Hepatic stellate cell (primary cell): ENCODE measurements around the gene R3HDM2.
"Not testable (repeated sequence)": the region's sequence is repeated elsewhere in the genome, so short reads cannot be mapped to it uniquely, and the experiment has no call there.

Experiments used
- DNase-seq: peaks from one replicate; pipeline ENCODE4 v3.0.0; 2011; ENCODE audit warnings: low spot score

The R3HDM2 gene

DNA sequence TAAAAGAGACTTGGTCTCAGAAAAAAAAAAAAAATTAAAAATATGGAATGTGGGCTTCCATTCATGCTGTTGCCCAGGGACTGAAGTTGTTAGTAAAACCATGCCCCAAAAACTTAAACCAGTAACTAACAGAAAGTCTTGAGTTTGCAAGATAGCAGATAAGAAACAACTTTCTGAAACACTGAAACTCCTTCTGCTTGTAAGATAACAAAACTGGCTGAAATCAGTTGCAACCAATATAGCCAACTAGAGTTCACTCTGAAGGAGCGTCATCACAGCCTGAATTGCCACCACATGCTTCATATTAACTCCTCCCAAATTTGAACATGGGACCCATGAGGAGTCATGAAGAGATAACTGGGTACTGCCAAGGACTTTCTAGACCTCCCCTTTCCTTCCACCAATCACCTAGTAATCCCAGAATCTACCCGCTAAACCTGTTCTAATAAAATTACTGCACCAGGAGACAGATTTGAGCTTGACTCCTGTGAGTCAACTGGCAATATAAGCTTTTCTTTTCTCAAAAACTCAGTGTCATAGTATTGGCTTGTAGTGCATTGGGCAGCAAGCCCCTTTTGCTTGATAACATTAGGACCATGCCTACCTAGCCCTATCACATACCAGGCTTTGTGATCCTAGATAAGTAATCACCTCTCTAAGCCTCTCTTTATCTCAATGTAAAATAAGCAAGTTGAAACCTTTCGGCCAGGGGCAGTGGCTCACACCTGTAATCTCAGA lies 53.6 kb downstream of the R3HDM2 start:
- DNase-seq: no peak

DNA sequence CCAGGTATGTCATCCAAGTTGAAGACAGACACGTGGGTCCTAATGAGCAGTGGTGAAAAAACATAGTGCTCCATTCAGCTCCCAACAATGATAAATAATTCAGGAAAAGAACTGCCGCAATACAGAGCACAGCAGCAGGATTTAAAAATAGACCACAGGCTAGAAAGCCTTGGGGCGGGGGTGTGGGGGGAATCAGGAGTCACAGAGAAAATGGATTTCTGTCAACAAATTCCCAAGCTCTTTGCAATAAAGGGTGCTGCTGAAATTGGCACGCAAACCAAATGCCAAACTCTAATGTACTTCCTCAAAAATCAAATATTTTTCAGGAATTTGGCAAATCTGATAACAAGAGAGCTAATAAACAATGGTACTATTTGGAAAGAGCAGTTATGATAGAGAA lies 58.6 kb downstream of the R3HDM2 start:
- peak; percentile 88 for DNase-seq

DNA sequence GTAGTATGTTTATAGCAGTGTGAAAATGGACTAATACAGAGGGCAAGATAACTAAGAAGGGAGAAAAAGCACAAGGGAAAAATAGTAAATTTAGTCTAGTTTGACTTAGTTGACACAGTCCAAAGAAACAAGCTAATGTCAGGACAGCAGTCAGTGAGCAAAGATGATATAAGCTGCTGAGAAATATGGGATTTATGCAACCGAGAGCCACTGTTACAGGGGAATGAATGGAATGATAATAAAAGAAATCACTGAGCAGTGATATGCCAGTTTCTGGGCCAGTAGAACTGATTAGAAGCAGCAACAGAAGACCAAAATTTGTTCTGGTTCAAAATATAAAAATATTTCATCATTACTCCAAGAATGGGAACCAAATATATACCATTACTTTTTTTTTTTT lies 60.1 kb downstream of the R3HDM2 start:
- peak; percentile 63 for DNase-seq

- DNase-seq: no peak
Observed at GRCh38 chr12:57370072-57370471, 60.8 kb downstream of the R3HDM2 start.

DNA sequence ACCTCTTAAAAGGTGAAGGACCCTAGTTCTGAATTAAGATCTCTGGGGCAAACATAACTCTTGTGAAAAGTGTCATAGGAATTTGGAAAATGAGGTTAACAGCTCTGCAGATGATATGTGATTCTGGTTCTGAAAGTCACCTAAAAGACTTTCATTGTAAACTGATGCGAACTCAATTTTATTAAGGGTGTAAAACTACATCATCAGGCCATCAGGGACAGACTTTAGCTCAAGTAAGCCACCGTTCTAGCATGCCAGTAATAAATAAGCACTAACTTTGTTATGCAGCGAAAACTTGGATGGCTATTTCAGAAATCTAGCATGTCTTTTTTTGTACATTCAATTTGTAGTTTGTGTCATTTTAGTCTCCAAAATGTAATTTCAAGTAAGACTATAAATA lies 61.6 kb downstream of the R3HDM2 start:
- no peak for DNase-seq

- DNase-seq: no peak
Observed at GRCh38 chr12:57368349-57369095, 62.3 kb downstream of the R3HDM2 start.

DNA sequence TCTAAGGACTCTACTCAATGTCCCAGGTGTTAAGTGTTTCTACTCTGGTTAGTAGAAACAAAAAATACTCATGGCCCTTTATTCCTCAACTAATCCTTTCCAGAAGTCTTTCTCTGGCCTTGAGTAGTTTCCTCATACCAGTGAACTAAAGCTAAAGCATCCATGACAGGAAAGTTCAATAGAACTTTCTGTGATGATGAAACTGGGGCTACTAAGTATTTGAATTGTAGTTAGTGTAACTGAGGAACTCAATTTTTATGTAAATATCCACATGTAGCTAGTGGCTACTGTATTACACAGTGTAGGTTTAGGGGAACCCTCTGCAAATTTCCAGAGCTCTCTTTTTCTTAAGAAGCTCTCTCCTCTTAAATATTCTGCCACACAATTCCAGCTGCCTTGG lies 63.7 kb downstream of the R3HDM2 start:
- DNase-seq: no peak

- DNase-seq: no peak
Observed at GRCh38 chr12:57366315-57366714, 64.5 kb downstream of the R3HDM2 start.

DNA sequence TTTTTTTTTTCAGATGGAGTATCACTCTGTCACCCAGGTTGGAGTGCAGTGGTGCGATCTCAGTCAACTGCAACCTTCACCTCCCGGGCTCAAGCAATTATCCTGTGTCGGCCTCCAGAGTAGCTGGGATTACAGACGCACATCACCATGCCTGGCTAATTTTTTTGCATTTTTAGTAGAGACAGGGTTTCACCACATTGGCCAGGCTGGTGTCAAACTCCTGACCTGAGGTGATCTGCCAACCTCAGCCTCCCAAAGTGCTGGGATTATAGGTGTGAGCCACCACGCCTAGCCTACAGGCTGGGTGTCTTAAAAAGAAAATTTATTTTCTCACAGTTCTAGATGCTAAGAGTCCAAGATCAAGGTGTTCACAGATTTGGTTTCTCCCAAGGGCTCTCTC lies 66.7 kb downstream of the R3HDM2 start:
- DNase-seq: not testable (repeated sequence)

- no peak for DNase-seq
Observed at GRCh38 chr12:57360468-57360867, 70.4 kb downstream of the R3HDM2 start.

DNA sequence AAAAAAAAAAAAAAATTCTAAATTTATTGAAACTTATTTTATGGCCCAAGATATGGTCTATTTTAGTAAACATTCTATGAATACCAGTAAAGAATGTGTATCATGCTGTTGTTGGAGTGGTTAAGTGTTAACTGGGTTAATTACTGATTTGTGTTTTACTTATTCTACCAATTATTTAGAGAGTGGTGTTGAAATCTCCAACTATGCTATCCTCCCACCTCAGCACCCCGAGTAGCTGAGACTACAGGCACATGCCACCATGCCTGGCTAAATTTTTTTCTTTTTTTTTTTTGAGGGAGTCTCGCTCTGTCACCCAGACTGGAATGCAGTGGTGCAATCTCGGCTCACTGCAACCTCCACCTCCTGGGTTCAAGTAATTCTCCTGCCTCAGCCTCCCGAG lies 72.2 kb downstream of the R3HDM2 start:
- DNase-seq: no peak

GRCh38 chr12:57355734-57356133 lies 75.1 kb downstream of the R3HDM2 start:
- DNase-seq: no peak

- no peak for DNase-seq
Observed at GRCh38 chr12:57352166-57352565, 78.7 kb downstream of the R3HDM2 start.

GRCh38 chr12:57347284-57347683 lies 83.6 kb downstream of the R3HDM2 start:
- no peak for DNase-seq

DNA sequence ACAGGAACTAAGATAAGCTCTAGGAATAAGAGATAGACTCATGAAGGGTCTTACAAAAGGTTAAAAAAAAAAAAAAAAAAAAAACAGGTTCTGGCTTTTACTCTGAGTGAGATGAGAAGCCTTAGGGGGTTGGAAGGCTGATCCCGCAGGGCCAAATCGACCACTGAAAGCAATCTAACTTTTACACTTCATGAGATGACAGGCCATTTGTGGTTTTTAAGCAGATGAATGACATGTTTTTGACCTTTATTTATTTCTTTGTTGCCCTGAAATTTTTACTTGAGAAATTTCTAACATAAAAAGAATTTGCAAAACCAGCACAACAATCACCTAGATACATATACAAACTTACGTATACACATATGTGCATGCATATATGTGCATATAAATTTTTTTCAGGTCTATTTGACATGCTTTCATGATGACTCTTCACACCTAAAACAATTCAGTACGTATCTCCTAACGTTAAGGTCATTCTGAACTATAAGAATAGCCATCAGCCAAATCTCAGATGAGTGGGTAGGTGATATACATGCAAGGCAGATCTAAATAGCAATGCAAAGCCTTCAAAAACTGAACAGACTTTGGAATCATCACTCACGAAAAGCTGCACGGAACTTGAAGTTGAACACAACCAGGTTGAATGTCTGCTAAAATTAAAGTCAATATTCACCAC lies 87.0 kb downstream of the R3HDM2 start:
- DNase-seq: no peak

- peak; percentile 19 for DNase-seq
Observed at GRCh38 chr12:57342207-57342691, 88.6 kb downstream of the R3HDM2 start.

GRCh38 chr12:57341275-57341990 lies 89.4 kb downstream of the R3HDM2 start:
- DNase-seq: no peak

DNA sequence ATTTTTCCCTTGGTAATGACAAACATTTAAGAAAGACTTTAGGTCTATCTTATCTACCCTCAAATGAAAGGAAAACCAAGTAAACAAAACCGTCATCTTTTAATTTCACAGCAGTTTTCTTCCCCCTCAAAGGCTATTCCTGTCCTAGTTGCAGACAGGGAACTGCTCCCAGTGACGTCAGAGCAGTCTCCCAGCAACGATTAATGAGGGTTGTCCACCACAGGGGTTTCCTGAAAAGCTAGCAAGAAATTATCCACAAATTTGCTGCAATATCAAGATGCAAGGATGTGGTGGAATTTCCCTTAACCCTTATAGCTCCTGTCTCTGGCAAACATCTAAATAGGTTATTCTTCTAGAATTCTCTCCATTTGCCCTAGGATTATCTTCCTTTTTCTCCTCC lies 90.7 kb downstream of the R3HDM2 start:
- peak; percentile 59 for DNase-seq

DNA sequence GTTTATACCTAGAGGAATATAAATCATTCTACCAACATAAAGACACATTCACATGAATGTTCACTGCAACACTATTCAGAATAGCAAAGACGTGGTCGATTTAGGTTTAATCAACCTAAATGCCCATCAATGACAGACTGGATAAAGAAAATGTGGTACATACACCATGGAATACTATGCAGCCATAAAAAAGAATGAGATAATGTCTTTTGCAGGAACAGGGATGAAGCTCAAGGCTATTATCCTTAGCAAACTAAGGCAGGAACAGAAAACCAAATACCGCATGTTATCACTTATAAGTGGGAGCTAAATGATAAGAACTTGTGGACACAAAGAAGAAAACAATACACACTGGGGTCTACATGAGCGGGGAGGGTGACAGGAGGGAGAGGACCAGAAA lies 94.5 kb downstream of the R3HDM2 start:
- not testable (repeated sequence) for DNase-seq

- no peak for DNase-seq
Observed at GRCh38 chr12:57334219-57334618, 96.6 kb downstream of the R3HDM2 start.

DNA sequence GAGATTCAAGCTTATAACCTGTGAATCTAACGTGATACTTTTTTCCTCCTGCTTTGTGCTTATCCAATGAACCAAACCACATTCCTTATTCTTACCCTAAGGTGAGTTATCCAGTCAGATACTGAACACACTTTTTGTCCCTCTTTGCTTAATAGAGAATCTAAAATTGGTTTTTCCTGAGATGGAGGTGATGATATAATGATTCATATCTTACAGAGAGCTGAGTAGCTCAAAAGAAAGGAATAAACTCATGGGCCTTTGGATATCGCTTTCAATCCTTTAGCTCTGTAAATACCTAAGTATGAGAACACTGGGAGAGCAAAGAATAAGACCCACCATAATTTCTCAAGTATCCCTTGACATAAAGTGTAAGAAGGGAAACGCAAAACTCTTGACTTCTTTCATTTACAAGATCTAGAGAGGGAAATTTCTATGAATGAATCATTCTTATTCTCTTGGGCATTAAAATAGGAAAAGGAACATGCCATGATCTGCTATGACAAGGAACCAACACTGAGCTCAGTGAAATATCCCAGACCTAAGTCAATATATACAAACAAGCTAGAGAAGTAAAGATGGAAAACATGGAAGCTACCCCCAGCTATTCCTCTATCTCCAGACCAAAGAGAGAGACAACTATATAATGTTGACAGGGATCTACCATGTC lies 98.1 kb downstream of the R3HDM2 start:
- peak; percentile 39 for DNase-seq

GRCh38 chr12:57330992-57331391 lies 99.9 kb downstream of the R3HDM2 start:
- no peak for DNase-seq
